ENCODE measurements around the gene USP8.
"Not testable (repeated sequence)": the region's sequence is repeated elsewhere in the genome, so short reads cannot be mapped to it uniquely, and the experiment has no call there.

Gene USP8

GRCh38 chr15:50452927-50453326, 28.7 kb downstream of the USP8 start:
- peak; percentile 7 for DNase-seq

DNA sequence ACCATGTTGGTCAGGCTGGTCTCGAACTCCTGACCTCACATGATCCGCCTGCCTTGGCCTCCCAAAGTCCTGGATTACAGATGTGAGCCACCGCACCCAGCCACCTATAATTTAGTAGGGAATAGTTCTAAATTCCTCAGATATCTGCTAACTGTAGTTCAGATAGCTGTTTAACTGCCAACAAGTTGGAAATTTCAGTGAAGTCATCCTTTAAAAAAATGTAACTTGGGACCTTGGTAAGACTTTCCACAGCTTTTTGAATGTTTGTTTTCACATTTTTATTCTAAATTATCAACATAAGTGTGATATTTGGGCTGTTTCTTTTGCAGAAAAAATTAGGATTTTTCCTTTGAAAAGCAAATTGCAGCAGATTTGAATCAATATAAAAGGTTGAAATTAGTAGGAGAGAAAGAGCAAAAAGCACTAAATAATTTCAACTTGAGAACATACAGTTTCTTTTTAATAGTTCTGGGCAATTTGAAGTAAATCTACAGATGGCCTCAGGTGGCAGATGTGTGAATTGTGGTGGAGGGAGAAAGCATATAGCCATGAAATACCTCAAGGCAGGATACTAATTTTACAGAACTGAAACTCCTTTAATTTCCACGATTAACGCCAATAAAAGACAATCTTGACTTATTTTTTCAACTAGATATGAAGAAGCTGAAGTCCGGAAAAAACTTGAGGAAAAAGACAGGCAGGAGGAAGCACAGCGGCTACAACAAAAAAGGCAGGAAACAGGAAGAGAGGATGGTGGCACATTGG, 34.3 kb downstream of the USP8 start:
- DNase-seq = no peak

DNA sequence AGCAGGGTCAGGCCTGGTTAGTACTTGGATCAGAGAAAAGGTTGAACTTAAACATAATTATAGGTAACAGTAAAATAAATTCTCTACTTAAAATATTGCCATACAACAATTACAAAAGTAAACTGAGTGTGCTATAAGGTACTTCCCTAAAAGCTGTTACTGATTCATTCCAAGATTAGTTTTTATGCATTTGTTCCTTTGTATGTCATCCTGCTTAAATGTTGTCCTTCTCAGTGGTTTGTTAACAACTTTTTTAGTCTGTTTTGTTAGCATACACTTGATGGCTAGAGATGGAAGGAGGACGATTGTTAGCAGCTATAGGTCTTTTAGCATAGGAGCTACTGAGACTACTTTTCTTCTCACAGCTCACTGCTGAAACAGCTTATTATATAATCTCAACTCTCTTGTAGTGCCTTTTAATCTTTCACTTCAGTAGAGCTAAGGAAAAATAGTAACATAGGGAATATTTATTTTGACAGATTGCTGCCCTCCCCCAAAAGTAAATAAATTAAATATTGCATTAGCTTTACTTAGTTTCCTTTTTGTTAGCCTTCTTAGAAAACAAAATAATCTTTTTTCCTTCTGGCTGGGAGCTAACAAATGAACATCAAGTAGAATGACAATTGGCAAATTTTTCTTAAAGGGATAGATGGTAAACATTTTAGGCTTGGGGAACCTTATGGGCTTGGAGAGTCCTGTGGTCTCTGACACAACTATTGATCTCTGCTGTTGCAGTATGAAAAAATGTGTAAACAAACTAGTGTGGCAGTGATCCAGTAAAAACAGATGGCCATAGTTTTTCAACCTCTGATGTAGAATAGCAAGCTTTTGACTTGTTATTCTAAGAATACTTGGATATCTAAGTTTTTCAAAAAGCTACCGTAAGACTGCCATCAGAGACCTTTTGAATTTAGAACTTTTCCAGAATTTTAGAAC, 39.5 kb downstream of the USP8 start:
- DNase-seq = peak; percentile 65

- DNase-seq = no peak
Observed at GRCh38 chr15:50471072-50471471, 46.9 kb downstream of the USP8 start.

- no peak for DNase-seq
Observed at GRCh38 chr15:50476143-50476542, 51.9 kb downstream of the USP8 start.

- DNase-seq = no peak
Observed at GRCh38 chr15:50484781-50485180, 60.6 kb downstream of the USP8 start.

DNA sequence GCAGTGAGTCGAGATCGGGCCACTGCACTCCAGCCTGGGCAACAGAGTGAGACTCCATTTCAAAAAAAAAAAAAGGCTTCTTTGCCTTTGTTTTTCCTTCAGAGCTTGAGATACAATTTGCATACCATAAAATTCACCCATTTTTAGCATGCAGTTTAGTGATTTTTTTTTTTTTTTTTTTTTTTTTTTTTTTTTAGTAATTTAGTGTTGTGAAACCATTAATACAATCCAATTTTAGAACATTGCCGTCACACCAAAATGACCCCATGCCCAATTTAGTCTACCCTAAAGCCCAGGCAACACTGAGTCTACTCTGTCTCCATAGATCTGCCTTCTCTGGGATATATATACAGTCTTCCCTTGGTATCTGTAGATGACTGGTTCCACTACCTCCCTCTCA, 61.2 kb downstream of the USP8 start:
- no peak for DNase-seq

GRCh38 chr15:50487287-50487686, 63.1 kb downstream of the USP8 start:
- no peak for DNase-seq

DNA sequence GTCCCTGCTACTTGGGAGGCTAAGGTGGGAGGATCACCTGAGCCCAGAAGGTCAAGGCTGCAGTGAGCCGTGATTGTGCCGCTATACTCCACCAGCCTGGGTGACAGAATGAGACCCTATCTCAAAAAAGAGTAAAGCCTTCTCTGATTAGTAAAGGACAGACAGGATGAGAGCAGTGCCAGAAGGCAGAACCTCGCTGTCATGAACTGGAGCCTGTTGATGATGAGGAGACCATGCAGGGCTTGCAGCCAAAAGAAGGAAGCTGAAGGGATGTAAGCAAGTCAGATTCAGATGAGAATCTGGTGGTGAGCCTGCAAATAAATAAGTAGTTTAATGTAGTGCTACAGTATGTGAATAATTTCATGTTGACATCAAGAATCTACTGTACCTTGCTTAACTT, 69.4 kb downstream of the USP8 start:
- no peak for DNase-seq

DNA sequence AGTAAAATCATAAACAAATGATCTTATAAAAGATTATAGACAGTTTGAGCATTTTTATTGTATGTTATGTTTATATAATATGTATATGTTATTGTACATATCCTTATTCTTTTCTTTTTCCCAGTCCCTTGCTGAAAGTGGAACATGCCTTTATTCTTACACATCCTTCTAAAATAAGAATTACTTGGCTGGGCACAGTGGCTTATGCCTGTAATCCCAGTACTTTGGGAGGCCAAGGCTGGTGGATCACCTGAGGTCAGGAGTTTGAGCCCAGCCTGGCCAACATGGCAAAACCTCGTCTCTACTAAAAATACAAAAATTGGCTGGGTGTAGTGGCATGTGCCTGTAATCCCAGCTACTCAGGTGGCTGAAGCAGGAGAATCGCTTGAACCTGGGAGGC, 70.3 kb downstream of the USP8 start:
- DNase-seq = not testable (repeated sequence)

GRCh38 chr15:50496692-50497091, 72.5 kb downstream of the USP8 start:
- DNase-seq = no peak

DNA sequence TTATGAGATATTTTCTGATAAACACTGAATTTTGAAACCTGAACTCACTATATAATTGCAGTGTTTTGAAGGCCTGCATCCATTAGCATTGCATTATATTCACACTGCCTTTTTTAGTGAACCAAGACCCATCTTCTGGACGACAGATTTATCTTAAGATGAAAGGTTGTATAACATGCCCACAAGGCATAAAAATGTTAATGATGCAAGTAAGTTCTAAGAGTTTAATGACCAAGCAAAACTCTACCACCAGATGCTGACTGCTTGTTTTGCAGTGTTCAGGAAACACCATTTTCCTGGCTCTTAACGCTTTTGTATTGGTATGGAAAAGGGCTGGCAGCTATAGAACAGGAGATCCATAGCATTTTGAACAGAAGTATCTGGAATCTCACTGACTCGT, 76.1 kb downstream of the USP8 start:
- DNase-seq = no peak

DNA sequence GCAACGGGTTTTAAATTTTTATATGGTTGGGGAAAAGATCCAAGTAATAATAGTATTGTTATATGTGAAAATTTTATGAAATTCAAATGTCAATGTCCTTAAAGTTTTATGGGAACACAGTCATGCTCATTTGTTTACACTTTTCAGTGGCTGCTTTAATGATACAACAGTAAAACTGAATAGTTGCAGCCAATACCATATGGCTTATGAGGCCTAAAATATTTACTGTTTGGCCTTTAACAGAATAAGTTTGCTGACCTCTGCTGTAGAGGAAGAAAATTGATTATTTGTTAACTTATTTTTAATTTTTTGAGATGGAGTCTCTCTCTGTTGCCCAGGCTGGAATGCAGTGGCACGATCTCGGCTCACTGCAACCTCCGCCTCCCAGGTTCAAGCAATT, 77.6 kb downstream of the USP8 start:
- DNase-seq = no peak

GRCh38 chr15:50503144-50503543, 78.9 kb downstream of the USP8 start:
- no peak for DNase-seq

- DNase-seq = not testable (repeated sequence)
Observed at GRCh38 chr15:50505656-50506055, 81.5 kb downstream of the USP8 start.

DNA sequence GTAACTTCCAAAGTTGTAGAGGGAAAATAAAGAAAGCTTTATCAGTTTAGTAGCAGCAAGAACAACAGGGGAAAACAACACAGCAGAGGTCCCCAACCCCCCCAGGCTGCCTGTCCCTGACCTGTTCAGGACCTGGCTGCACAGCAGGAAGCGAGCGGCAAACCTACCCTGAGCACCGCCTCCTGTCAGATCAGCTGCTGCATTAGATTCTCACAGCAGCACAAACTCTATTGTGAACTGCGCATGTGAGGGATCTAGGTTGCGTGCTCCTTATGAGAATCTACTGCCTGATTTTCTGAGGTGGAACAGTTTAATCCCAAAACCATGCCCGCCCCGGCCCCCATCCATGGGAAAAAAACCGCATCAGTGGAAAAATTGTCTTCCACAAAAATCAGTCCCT, 81.9 kb downstream of the USP8 start:
- no peak for DNase-seq

DNA sequence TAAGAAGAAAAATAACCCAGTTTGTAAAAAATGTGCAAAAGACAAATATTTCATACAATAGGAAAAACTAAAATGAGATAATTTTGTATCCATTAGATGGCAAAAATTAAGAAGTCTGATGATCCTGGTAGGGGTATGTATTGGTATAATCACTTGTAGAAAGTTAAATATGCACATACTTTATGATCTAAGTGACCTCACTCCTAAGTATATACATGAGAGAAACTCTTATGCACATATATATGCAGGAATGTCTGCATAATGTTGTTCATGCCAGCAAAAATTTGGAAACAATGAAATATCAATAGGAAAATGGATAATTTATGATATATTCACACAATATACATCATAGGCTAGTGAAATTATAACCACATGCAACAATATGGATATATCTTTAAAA, 88.8 kb downstream of the USP8 start:
- DNase-seq = no peak

- DNase-seq = no peak
Observed at GRCh38 chr15:50519740-50520425, 95.7 kb downstream of the USP8 start.

- no peak for DNase-seq
Observed at GRCh38 chr15:50523851-50524251, 99.6 kb downstream of the USP8 start.

- no peak for DNase-seq
Observed at GRCh38 chr15:50531163-50531562, 107.0 kb downstream of the USP8 start.

DNA sequence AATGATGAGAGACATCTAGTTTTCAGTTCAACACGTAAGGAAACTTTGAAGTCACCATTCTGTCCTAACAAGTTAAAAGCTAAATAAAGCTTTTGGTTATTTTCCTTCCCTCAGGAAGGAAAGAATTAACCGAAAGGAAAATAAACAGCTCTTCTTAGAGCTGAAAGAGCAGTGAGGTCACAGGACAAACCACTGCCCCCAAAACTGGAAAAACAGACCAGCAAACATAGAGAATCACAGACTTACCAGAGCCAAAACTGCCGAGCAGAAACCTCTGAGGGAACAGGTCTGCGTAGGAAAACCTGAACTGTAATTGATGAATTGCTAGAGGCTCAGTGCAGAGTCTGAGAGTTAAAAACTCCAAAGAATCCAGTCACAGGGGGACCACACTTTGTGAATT, 107.6 kb downstream of the USP8 start:
- DNase-seq = no peak

GRCh38 chr15:50542887-50543210, 118.6 kb downstream of the USP8 start:
- no peak for DNase-seq

DNA sequence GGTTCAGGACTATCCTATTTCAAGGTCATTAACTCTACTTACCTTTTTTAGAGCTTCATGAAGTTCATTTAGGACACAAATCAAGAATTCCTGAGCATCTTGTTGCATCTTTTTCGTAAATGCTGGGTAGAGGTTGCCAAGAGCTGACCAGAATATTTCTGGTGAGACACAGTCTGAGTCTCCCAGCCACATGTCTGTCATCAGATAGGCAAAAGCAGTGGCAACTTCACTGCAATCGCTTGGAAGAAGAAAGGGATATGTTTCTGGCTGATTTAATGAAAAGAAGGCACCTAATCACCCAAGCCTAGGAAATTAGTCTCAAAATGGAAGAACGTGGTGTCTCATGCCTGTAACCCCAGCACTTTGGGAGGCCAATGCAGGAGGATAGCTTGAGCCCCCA, 119.4 kb downstream of the USP8 start:
- DNase-seq = no peak

- no peak for DNase-seq
Observed at GRCh38 chr15:50544368-50544767, 120.2 kb downstream of the USP8 start.
